Liver (tissue), 9 donors: ENCODE measurements around the gene PTPN6. TPM values are rescaled to one million over a fixed set of nuclear protein-coding genes. Genes with fewer than 3 reads are reported as not detected.
A peak's percentile ranks its signal among the peaks of the same experiment; 100 is the strongest.

ENCODE experiments used
- DNase-seq: peaks from one replicate; pipeline ENCODE4 v3.0.0-alpha.2; 2017; ENCODE audit warnings: low spot score
- H3K27ac ChIP-seq, 2 donors: one replicate each; pipeline ENCODE4 v1.7.0; 2013; ENCODE audit warnings: inconsistent platforms in 2 of 2, low read length in 2 of 2, control low read depth in 1 of 2, low read depth in 1 of 2, mild to moderate bottlenecking in 1 of 2
- H3K27me3 ChIP-seq, 4 donors: one replicate each; pipeline versions ENCODE4 v1.6.1 to v1.7.0; 2013; ENCODE audit warnings: low read length in 3 of 4, inconsistent platforms in 1 of 4, mild to moderate bottlenecking in 1 of 4, moderate library complexity in 1 of 4; ENCODE audit not compliant: control insufficient read depth in 4 of 4, insufficient read depth in 4 of 4
- H3K36me3 ChIP-seq, 4 donors: one replicate each; pipeline versions ENCODE4 v1.6.1 to v1.7.0; 2013; ENCODE audit warnings: low read length in 3 of 4, mild to moderate bottlenecking in 3 of 4, low read depth in 1 of 4, moderate library complexity in 1 of 4; ENCODE audit not compliant: control insufficient read depth in 4 of 4, insufficient read depth in 3 of 4
- H3K4me1 ChIP-seq, 4 donors: one replicate each; pipeline versions ENCODE4 v1.6.1 to v1.7.0; 2013; ENCODE audit warnings: low read length in 3 of 4, mild to moderate bottlenecking in 3 of 4, moderate library complexity in 1 of 4; ENCODE audit not compliant: control insufficient read depth in 4 of 4, insufficient read depth in 4 of 4
- H3K4me3 ChIP-seq, 3 donors: one replicate each; pipeline versions ENCODE4 v1.6.1 to v1.7.0; 2013; ENCODE audit warnings: low read length in 3 of 3, control low read depth in 1 of 3, low read depth in 1 of 3, mild to moderate bottlenecking in 1 of 3
- H3K9ac ChIP-seq, 2 donors: one replicate each; pipeline ENCODE4 v1.7.0; 2013; ENCODE audit warnings: low read length in 2 of 2, mild to moderate bottlenecking in 2 of 2, moderate library complexity in 2 of 2, control low read depth in 1 of 2, low read depth in 1 of 2
- H3K9me3 ChIP-seq, 4 donors: one replicate each; pipeline versions ENCODE4 v1.6.1 to v1.7.0; 2013; ENCODE audit warnings: low read length in 3 of 4; ENCODE audit not compliant: control insufficient read depth in 4 of 4
- CTCF ChIP-seq: fragments of 150-350 bp; IDR thresholded peaks from 2 replicates; pipeline ENCODE4 v1.5.1; 2017; ENCODE audit warnings: improper control_type of control experiment, low read depth, low read length; ENCODE audit not compliant: missing input control
- EGR1 ChIP-seq, 2 donors: IDR thresholded peaks; 2 replicates each; pipeline ENCODE4 v1.6.1; 2016 to 2018; ENCODE audit warnings: antibody characterized with exemption in 2 of 2, low read depth in 2 of 2
- FOXA1 ChIP-seq: IDR thresholded peaks from 2 replicates; pipeline ENCODE4 v1.6.1; 2016; ENCODE audit warnings: antibody characterized with exemption
- FOXA2 ChIP-seq: IDR thresholded peaks from 2 replicates; pipeline ENCODE4 v1.6.1; 2016; ENCODE audit warnings: antibody characterized with exemption
- GABPA ChIP-seq, 2 donors: IDR thresholded peaks in 1 of 2; conservative IDR thresholded peaks in 1 of 2; 2 replicates each; pipeline ENCODE4 v1.6.1; 2016; ENCODE audit warnings: antibody characterized with exemption in 2 of 2, mild to moderate bottlenecking in 1 of 2, moderate library complexity in 1 of 2
- HNF4A ChIP-seq, 2 donors: conservative IDR thresholded peaks; 2 replicates each; pipeline ENCODE4 v1.6.1; 2016; ENCODE audit warnings: antibody characterized with exemption in 2 of 2, mild to moderate bottlenecking in 2 of 2
- HNF4G ChIP-seq: IDR thresholded peaks from 2 replicates; pipeline ENCODE4 v1.6.1; 2016; ENCODE audit warnings: antibody characterized with exemption
- JUND ChIP-seq, 2 donors: IDR thresholded peaks; 2 replicates each; pipeline ENCODE4 v1.6.1; 2016; ENCODE audit warnings: antibody characterized with exemption in 2 of 2
- MAX ChIP-seq: IDR thresholded peaks from 2 replicates; pipeline ENCODE4 v1.6.1; 2016; ENCODE audit warnings: antibody characterized with exemption
- NR2F2 ChIP-seq: IDR thresholded peaks from 2 replicates; pipeline ENCODE4 v1.6.1; 2016; ENCODE audit warnings: antibody characterized with exemption
- RAD21 ChIP-seq, 2 donors: IDR thresholded peaks; 2 replicates each; pipeline ENCODE4 v1.6.1; 2016; ENCODE audit warnings: antibody characterized with exemption in 2 of 2, mild to moderate bottlenecking in 2 of 2
- REST ChIP-seq: IDR thresholded peaks from 2 replicates; pipeline ENCODE4 v1.6.1; 2016; ENCODE audit warnings: antibody characterized with exemption, mild to moderate bottlenecking
- RXRA ChIP-seq, 2 donors: IDR thresholded peaks; 2 replicates each; pipeline ENCODE4 v1.6.1; 2017 to 2018; ENCODE audit warnings: antibody characterized with exemption in 2 of 2, mild to moderate bottlenecking in 1 of 2
- SP1 ChIP-seq: IDR thresholded peaks from 2 replicates; pipeline ENCODE4 v1.6.1; 2018; ENCODE audit warnings: antibody characterized with exemption, mild to moderate bottlenecking
- TAF1 ChIP-seq: conservative IDR thresholded peaks from 2 replicates; pipeline ENCODE4 v1.6.1; 2016; ENCODE audit warnings: antibody characterized with exemption, mild to moderate bottlenecking
- YY1 ChIP-seq: IDR thresholded peaks from 2 replicates; pipeline ENCODE4 v1.6.1; 2016; ENCODE audit warnings: antibody characterized with exemption, mild to moderate bottlenecking
- ZBTB33 ChIP-seq: IDR thresholded peaks from 2 replicates; pipeline ENCODE4 v1.6.1; 2016; ENCODE audit warnings: antibody characterized with exemption
- WGBS: extraction: QIAGEN DNeasy Blood & Tissue Kit; methylation state at CpG from one replicate; pipeline ENCODE4 v1.1.7; 2013; 5-methylcytosine and 5-hydroxymethylcytosine counted together
- polyA plus RNA-seq, 2 donors: library from polyadenylated mRNA; stranded (reverse) in 1 of 2; unstranded in 1 of 2; fragments of 200-250 nt in 1 of 2; fragments of >200 nt in 1 of 2; fragmentation: Nextera tagmentation in 1 of 2; extraction: Ambion mirVana in 1 of 2; gene quantifications; one replicate each; pipeline versions ENCODE4 v1.2.1 to v1.2.3, GENCODE V29; 2013 to 2015
- total RNA-seq, 2 donors: library from RNA; depleted of rRNA; stranded (reverse); fragments of >200 nt; gene quantifications; one replicate each; pipeline ENCODE4 v1.2.3, GENCODE V29; 2014
- TF ChIP-seq, protein P1 (sequence below): IDR thresholded peaks from 2 replicates; pipeline ENCODE4 v1.6.1; 2016; ENCODE audit warnings: antibody characterized with exemption
- donor health status: healthy.
- donor health status: healthy.
- donor health status: healthy.
- donor health status: healthy.
- donor health status: healthy.

The PTPN6 gene
- total and polyA plus RNA-seq, 4 donors, result 15.2 to 41.0 (median 19.6) TPM

DNA sequence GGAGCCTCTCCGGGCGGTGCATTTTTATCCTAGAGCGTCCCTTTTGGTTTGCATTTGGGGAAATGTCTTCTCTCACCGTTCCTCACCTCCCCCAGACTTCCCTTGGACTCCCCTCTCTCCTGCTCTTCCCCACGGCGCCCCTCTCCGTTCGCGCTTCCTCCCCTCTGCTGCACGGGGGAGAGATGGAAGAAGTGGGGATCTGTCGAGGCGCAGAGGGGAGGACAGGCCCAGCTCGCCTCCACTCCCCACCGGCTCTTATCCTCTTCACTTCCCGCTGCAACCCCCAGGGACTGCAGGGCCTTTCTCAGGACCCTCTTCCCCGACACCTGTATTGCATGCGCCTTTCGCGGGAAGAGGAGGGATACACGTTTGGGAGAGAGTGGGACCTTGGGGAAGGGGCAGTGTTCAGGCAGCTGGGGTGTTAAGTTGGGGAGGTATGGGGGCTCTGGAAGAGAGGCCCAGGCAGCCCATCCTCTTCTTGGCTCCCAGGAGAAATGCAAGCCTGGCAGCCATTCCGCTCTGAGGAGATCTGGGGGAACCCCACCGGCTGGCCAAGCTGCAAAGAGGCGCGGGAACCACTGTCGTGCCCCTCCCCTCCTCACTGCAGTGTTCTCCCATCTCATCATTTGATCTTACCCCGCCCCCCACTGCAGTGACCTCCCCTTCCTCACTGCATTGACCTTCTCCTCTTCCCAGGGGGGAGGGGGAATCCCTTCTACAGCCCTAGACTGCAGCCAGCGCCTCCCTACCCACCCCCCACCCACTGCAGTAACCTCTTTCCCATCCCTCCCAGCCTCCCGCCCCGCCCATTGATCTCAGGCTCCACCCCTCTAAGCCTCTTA, 36.0 kb upstream of the PTPN6 start:
- TF ChIP-seq GABPA (IDR thresholded peaks at IDR 0.05 in 1 of 2, conservative IDR thresholded peaks at IDR 0.05 in 1 of 2) (no peak), TAF1 (no peak), REST (no peak), FOXA1 (no peak), HNF4A (conservative IDR thresholded peaks at IDR 0.05) (no peak), YY1 (no peak), HNF4G (no peak), FOXA2 (no peak), ZBTB33 (no peak), MAX (no peak), JUND (IDR thresholded peaks at IDR 0.05) (no peak), CTCF (no peak), RXRA (IDR thresholded peaks at IDR 0.05) (no peak), NR2F2 (no peak), EGR1 (IDR thresholded peaks at IDR 0.05; ENCODE audit: low read depth in 2 of 2) (no peak), SP1 (no peak), RAD21 (IDR thresholded peaks at IDR 0.05) (no peak)
- TF ChIP-seq, protein P1, sequence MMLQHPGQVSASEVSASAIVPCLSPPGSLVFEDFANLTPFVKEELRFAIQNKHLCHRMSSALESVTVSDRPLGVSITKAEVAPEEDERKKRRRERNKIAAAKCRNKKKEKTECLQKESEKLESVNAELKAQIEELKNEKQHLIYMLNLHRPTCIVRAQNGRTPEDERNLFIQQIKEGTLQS, result no peak
- Histone ChIP-seq H3K4me3 (peak overlapping the region in 2 of 3 donors; percentile 50 to 65), H3K9ac (no peak overlapping the region), H3K27ac (peak overlapping the region in 1 of 2 donors; percentile 47), H3K9me3 (no peaks in the 10 kb centered on the region), H3K4me1 (peaks cover 3 to 13% (median 5%) of the 10 kb centered on the region in 4 donors), H3K36me3 (no peaks in the 10 kb centered on the region), H3K27me3 (peaks cover 0 to 6% (median 0%) of the 10 kb centered on the region in 4 donors)
- 19% methylated on average over 29 of the region's 29 CpGs for WGBS
- peak; percentile 64 for DNase-seq
